HepG2 (cell line): ENCODE data around the gene PEX5L. TPM values are rescaled to one million over a fixed set of nuclear protein-coding genes. Genes with fewer than 3 reads are reported as not detected.

Source experiments
- ATAC-seq: fragments of 200-7000 bp; cut with Tn5 transposase; 3 replicates; pipeline ENCODE4 v1.9.1; 2020; ENCODE audit warnings: mild to moderate bottlenecking, moderate library complexity
- BruUV-seq: library from RNA; stranded (reverse); fragments of 400-500 nt; replicated peaks from 2 replicates; lab custom pipeline; 2021; lab: Mats Ljungman, UMichigan
- CTCF ChIA-PET: fragments of 300-600 bp; formaldehyde crosslinking; extraction: SDS; loops from one replicate; lab custom pipeline; 2021; ENCODE audit warnings: low total read pairs, inconsistent platforms, low intra/inter-chr PET ratio; lab: Yijun Ruan, JAX
- POLR2A ChIA-PET: fragments of 350-600 bp; sonication (Branson Sonifier 250); formaldehyde crosslinking; loops from one replicate; lab custom pipeline; 2020; ENCODE audit warnings: antibody characterized with exemption, inconsistent platforms; lab: Yijun Ruan, JAX
- DNase-seq: peaks from one replicate; pipeline ENCODE4 v3.0.0-alpha.2; 2015; ENCODE audit warnings: low spot score
- FAIRE-seq: peaks from 3 replicates; lab custom pipeline; 2011; peaks lifted over from hg19 to GRCh38; lab: Jason Lieb, UNC
- H2AFZ ChIP-seq: one replicate; pipeline ENCODE4 v1.6.1; 2011; ENCODE audit warnings: low read length, inconsistent platforms
- H3K27ac ChIP-seq: fragments of 300-600 bp; 3 replicates; pipeline ENCODE4 v1.8.0; 2011; ENCODE audit warnings: mixed run types, mild to moderate bottlenecking, mixed read lengths, low read length, inconsistent platforms; ENCODE audit not compliant: insufficient read depth; ENCODE audit errors: extremely low read length
- H3K27me3 ChIP-seq, 2 experiments: fragments of 200-600 bp in 1 of 2; 2 replicates in 1 of 2; 3 replicates in 1 of 2; pipeline versions ENCODE4 v1.6.0 to v1.8.0; 2011; ENCODE audit warnings: low read length in 2 of 2, mild to moderate bottlenecking in 2 of 2, moderate library complexity in 2 of 2, inconsistent platforms in 1 of 2; ENCODE audit not compliant: insufficient read depth in 2 of 2, control insufficient read depth in 1 of 2
- H3K36me3 ChIP-seq, 2 experiments: fragments of 200-600 bp in 1 of 2; replicated peaks in 1 of 2; 2 replicates in 1 of 2; 3 replicates in 1 of 2; pipeline versions ENCODE4 v1.5.1 to v1.8.0; 2011; ENCODE audit warnings: low read length in 2 of 2, inconsistent platforms in 1 of 2; ENCODE audit not compliant: insufficient read depth in 2 of 2, control insufficient read depth in 1 of 2
- H3K4me1 ChIP-seq: 2 replicates; pipeline ENCODE4 v1.5.1; 2012; ENCODE audit warnings: low read length, inconsistent platforms; ENCODE audit not compliant: insufficient read depth
- H3K4me2 ChIP-seq: 2 replicates; pipeline ENCODE4 v1.6.0; 2011; ENCODE audit warnings: low read depth, low read length, inconsistent platforms
- H3K4me3 ChIP-seq, 3 experiments: fragments of 200-600 bp in 1 of 3; sonication (generic), shearing (Covaris generic) in 1 of 3; replicated peaks in 1 of 3; 2 replicates each; pipeline ENCODE4 v1.5.1; 2011 to 2016; ENCODE audit warnings: low read length in 3 of 3, inconsistent platforms in 2 of 3, low read depth in 2 of 3, mild to moderate bottlenecking in 2 of 3, control low read depth in 1 of 3, mixed read lengths in 1 of 3; ENCODE audit not compliant: insufficient read depth in 1 of 3
- H3K79me2 ChIP-seq: one replicate; pipeline ENCODE4 v1.6.1; 2011; ENCODE audit warnings: low read length, inconsistent platforms; ENCODE audit not compliant: insufficient read depth
- H3K9ac ChIP-seq: 2 replicates; pipeline ENCODE4 v1.6.0; 2011; ENCODE audit warnings: mild to moderate bottlenecking, low read depth, low read length, inconsistent platforms; ENCODE audit not compliant: insufficient read depth
- H3K9me3 ChIP-seq: 2 replicates; pipeline ENCODE4 v1.5.1; 2012; ENCODE audit warnings: mild to moderate bottlenecking, low read length
- H4K20me1 ChIP-seq: 2 replicates; pipeline ENCODE4 v1.6.0; 2011; ENCODE audit warnings: inconsistent platforms, mild to moderate bottlenecking, low read length, moderate library complexity; ENCODE audit not compliant: insufficient read depth
- HOXD1 ChIP-seq: sonication (generic); formaldehyde crosslinking; IDR thresholded peaks from 2 replicates; pipeline ENCODE4 v1.5.0; 2020; ENCODE audit warnings: missing genetic modification reagents
- JUNB ChIP-seq: sonication (generic); formaldehyde crosslinking; IDR thresholded peaks from 2 replicates; pipeline ENCODE4 v1.8.0; 2022; ENCODE audit warnings: missing genetic modification reagents, mild to moderate bottlenecking, borderline replicate concordance
- NCOA5 ChIP-seq: sonication (generic); formaldehyde crosslinking; IDR thresholded peaks from 2 replicates; pipeline ENCODE4 v1.4.0; 2020; ENCODE audit warnings: missing genetic modification reagents
- PTBP1 ChIP-seq: fragments of 200-400 bp; formaldehyde crosslinking; IDR thresholded peaks from 2 replicates; pipeline ENCODE4 v1.6.1; 2018; ENCODE audit warnings: low read length, low read depth; ENCODE audit not compliant: poor library complexity, severe bottlenecking
- SP140L ChIP-seq: sonication (generic); formaldehyde crosslinking; IDR thresholded peaks from 2 replicates; pipeline ENCODE4 v1.4.0; 2020; ENCODE audit warnings: missing genetic modification reagents, borderline replicate concordance
- TCF7 ChIP-seq: sonication (generic); IDR thresholded peaks from 2 replicates; pipeline ENCODE4 v1.6.1; 2016; ENCODE audit warnings: antibody characterized with exemption, low read depth
- ZFP41 ChIP-seq: sonication (generic); formaldehyde crosslinking; IDR thresholded peaks from 2 replicates; pipeline ENCODE4 v1.4.0; 2020; ENCODE audit warnings: mild to moderate bottlenecking, missing genetic modification reagents, borderline replicate concordance
- ZNF350 ChIP-seq: sonication (generic); formaldehyde crosslinking; IDR thresholded peaks from 2 replicates; pipeline ENCODE4 v1.4.0; 2020; ENCODE audit warnings: mild to moderate bottlenecking, low read depth, missing genetic modification reagents, borderline replicate concordance
- ZNF431 ChIP-seq: sonication (generic); formaldehyde crosslinking; IDR thresholded peaks from 2 replicates; pipeline ENCODE4 v1.9.0; 2022; ENCODE audit warnings: missing genetic modification reagents, low read depth, mild to moderate bottlenecking, borderline replicate concordance
- ZNF567 ChIP-seq: sonication (generic); formaldehyde crosslinking; IDR thresholded peaks from 2 replicates; pipeline ENCODE4 v1.8.1; 2023; ENCODE audit warnings: mild to moderate bottlenecking, missing genetic modification reagents, borderline replicate concordance
- ZNF619 ChIP-seq: sonication (generic); formaldehyde crosslinking; IDR thresholded peaks from 2 replicates; pipeline ENCODE4 v1.4.0; 2020; ENCODE audit warnings: mild to moderate bottlenecking, missing genetic modification reagents
- ZNF672 ChIP-seq: sonication (generic); formaldehyde crosslinking; IDR thresholded peaks from 2 replicates; pipeline ENCODE4 v1.8.1; 2022; ENCODE audit warnings: missing genetic modification reagents
- WGBS: methylation state at CpG from one replicate; pipeline ENCODE4 v1.1.6; 2017; ENCODE audit warnings: low lambda C conversion rate; 5-methylcytosine and 5-hydroxymethylcytosine counted together
- in situ Hi-C: cut with HindIII; loops from 2 replicates; pipeline ENCODE4 v1.10.0; 2017; ENCODE audit warnings: low pct_unique_long_range_greater_than_20kb; ENCODE audit not compliant: extremely low pct_ligation_motif_present
- intact Hi-C: fragments of 100-400 bp; cut with micrococcal nuclease; formaldehyde crosslinking; loops from one replicate; pipeline ENCODE4 v1.10.0; 2022; ENCODE audit not compliant: unreplicated experiment
- polyA plus RNA-seq, 8 experiments: library from polyadenylated mRNA; depleted of rRNA in 3 of 8; stranded (reverse) in 7 of 8; unstranded in 1 of 8; fragments of >200 nt; fragmentation: Illumina TruSeq in 4 of 8; extraction: Trizol in 4 of 8; gene quantifications; 2 replicates each; pipeline versions ENCODE4 v1.2.1 to v1.2.3, GENCODE V29; 2011 to 2016; ENCODE audit warnings: low read depth in 4 of 8, missing spikeins in 1 of 8, mixed read lengths in 1 of 8; ENCODE audit not compliant: insufficient read depth in 1 of 8
- total RNA-seq, 5 experiments: library from RNA; depleted of rRNA; stranded (reverse); fragments of >200 nt; fragmentation: Illumina TruSeq; extraction: Trizol; gene quantifications; 2 replicates each; pipeline ENCODE4 v1.2.3, GENCODE V29; 2016; ENCODE audit warnings: low read depth in 1 of 5
- TF ChIP-seq, protein P1 (sequence below): sonication (generic); formaldehyde crosslinking; IDR thresholded peaks from 2 replicates; pipeline ENCODE4 v1.4.0; 2020; ENCODE audit warnings: missing genetic modification reagents
- TF ChIP-seq, protein P2 (sequence below): sonication (generic); formaldehyde crosslinking; IDR thresholded peaks from 2 replicates; pipeline ENCODE4 v1.5.0; 2020; ENCODE audit warnings: mild to moderate bottlenecking, missing genetic modification reagents, borderline replicate concordance
- TF ChIP-seq, protein P3 (sequence below): sonication (generic); formaldehyde crosslinking; IDR thresholded peaks from 2 replicates; pipeline ENCODE4 v1.5.0; 2020; ENCODE audit warnings: missing genetic modification reagents
- TF ChIP-seq, protein P4 (sequence below): sonication (generic); formaldehyde crosslinking; IDR thresholded peaks from 2 replicates; pipeline ENCODE4 v1.5.0; 2020; ENCODE audit warnings: missing genetic modification reagents

Gene PEX5L
- total and polyA plus RNA-seq, 2 of the 13 experiments (the other 11 are each of a cell fraction or from before 2014, with no cell fraction given), result not detected

DNA sequence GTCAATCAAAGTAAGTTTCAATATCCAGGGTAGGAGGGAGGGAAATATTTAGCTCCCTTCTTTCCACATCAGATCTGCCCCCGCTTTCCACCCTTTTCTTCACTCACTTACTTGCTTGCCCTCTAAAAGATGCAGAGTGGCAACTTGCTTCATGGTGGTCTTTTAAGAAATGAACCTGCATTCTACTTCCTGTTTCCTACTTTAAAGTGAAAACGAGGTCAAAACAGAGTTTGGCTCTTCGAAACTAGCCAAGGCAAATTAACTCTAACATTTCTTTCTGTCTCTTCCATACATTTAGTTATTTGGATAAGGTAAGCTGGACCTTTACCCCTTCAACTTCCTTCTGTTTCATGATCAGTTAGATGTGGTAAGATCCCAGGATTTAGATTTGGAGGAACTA is 34.2 kb upstream of the PEX5L start:
- no peaks in the 10 kb centered on the region for H3K36me3 ChIP-seq
- FAIRE-seq, result no peak
- no TSS peak for BruUV-seq
- WGBS, result 1% methylated on average over 3 of the region's 3 CpGs
- TF ChIP-seq ZNF619 (no peak), SP140L (CRISPR knock-in tag) (no peak), PTBP1 (no peak), ZNF431 (no peak), TCF7 (no peak), NCOA5 (no peak), ZNF350 (CRISPR knock-in tag) (no peak), HOXD1 (CRISPR knock-in tag) (no peak), JUNB (CRISPR knock-in tag) (no peak), ZFP41 (CRISPR knock-in tag) (no peak), ZNF672 (CRISPR knock-in tag) (no peak), ZNF567 (no peak)
- TF ChIP-seq, protein P1, sequence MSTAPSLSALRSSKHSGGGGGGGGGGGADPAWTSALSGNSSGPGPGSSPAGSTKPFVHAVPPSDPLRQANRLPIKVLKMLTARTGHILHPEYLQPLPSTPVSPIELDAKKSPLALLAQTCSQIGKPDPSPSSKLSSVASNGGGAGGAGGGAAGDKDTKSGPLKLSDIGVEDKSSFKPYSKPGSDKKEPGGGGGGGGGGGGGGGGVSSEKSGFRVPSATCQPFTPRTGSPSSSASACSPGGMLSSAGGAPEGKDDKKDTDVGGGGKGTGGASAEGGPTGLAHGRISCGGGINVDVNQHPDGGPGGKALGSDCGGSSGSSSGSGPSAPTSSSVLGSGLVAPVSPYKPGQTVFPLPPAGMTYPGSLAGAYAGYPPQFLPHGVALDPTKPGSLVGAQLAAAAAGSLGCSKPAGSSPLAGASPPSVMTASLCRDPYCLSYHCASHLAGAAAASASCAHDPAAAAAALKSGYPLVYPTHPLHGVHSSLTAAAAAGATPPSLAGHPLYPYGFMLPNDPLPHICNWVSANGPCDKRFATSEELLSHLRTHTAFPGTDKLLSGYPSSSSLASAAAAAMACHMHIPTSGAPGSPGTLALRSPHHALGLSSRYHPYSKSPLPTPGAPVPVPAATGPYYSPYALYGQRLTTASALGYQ (CRISPR knock-in tag), result no peak
- TF ChIP-seq, protein P2, sequence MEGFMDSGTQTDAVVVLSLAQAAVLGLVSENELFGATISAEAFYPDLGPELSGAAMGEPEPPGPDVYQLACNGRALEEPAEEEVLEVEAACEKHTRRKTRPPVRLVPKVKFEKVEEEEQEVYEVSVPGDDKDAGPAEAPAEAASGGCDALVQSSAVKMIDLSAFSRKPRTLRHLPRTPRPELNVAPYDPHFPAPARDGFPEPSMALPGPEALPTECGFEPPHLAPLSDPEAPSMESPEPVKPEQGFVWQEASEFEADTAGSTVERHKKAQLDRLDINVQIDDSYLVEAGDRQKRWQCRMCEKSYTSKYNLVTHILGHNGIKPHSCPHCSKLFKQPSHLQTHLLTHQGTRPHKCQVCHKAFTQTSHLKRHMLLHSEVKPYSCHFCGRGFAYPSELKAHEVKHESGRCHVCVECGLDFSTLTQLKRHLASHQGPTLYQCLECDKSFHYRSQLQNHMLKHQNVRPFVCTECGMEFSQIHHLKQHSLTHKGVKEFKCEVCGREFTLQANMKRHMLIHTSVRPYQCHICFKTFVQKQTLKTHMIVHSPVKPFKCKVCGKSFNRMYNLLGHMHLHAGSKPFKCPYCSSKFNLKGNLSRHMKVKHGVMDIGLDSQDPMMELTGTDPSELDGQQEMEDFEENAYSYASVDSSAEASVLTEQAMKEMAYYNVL (CRISPR knock-in tag), result no peak
- TF ChIP-seq, protein P3, sequence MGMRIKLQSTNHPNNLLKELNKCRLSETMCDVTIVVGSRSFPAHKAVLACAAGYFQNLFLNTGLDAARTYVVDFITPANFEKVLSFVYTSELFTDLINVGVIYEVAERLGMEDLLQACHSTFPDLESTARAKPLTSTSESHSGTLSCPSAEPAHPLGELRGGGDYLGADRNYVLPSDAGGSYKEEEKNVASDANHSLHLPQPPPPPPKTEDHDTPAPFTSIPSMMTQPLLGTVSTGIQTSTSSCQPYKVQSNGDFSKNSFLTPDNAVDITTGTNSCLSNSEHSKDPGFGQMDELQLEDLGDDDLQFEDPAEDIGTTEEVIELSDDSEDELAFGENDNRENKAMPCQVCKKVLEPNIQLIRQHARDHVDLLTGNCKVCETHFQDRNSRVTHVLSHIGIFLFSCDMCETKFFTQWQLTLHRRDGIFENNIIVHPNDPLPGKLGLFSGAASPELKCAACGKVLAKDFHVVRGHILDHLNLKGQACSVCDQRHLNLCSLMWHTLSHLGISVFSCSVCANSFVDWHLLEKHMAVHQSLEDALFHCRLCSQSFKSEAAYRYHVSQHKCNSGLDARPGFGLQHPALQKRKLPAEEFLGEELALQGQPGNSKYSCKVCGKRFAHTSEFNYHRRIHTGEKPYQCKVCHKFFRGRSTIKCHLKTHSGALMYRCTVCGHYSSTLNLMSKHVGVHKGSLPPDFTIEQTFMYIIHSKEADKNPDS (CRISPR knock-in tag), result no peak
- TF ChIP-seq, protein P4, sequence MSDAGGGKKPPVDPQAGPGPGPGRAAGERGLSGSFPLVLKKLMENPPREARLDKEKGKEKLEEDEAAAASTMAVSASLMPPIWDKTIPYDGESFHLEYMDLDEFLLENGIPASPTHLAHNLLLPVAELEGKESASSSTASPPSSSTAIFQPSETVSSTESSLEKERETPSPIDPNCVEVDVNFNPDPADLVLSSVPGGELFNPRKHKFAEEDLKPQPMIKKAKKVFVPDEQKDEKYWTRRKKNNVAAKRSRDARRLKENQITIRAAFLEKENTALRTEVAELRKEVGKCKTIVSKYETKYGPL (CRISPR knock-in tag), result no peak
- no peaks in the 10 kb centered on the region for H3K4me1 ChIP-seq
- ATAC-seq, result no peak
- H4K20me1 ChIP-seq, result no peaks in the 10 kb centered on the region
- ChIA-PET CTCF (no interaction called here), POLR2A (no interaction called here)
- no peak overlapping the region for H3K27ac ChIP-seq
- DNase-seq, result no peak
- no peaks in the 10 kb centered on the region for H3K9me3 ChIP-seq
- H3K9ac ChIP-seq, result no peak overlapping the region
- no peak overlapping the region for H2AFZ ChIP-seq
- intact Hi-C loops (no loop called here), in situ Hi-C loops (no loop called here)
- H3K27me3 ChIP-seq, result no peaks in the 10 kb centered on the region
- H3K4me2 ChIP-seq, result no peak overlapping the region
- H3K79me2 ChIP-seq, result no peaks in the 10 kb centered on the region
- H3K4me3 ChIP-seq, result no peak overlapping the region
